CD4-positive, alpha-beta T cell (primary cell): ENCODE results near the gene MIAT. TPM values are rescaled to one million over a fixed set of nuclear protein-coding genes. Genes with fewer than 3 reads are reported as not detected.
A peak's percentile ranks its signal among the peaks of the same experiment; 100 is the strongest.

Source experiments
- ATAC-seq: fragments of 200-7000 bp; cut with Tn5 transposase; one replicate; pipeline ENCODE4 v1.10.0; 2022; ENCODE audit warnings: mild to moderate bottlenecking; ENCODE audit not compliant: poor library complexity
- CTCF ChIA-PET: fragments of 350-600 bp; sonication (Branson Sonifier 250); formaldehyde crosslinking; loops from one replicate; lab custom pipeline; 2021; ENCODE audit warnings: antibody characterized with exemption, inconsistent platforms; lab: Charles Lee
- POLR2A ChIA-PET: fragments of 350-600 bp; sonication (Branson Sonifier 250); formaldehyde crosslinking; loops from one replicate; lab custom pipeline; 2021; ENCODE audit warnings: antibody characterized with exemption, inconsistent platforms; lab: Charles Lee
- DNase-seq, 14 experiments: peaks; one replicate each; pipeline ENCODE4 v3.0.0-alpha.2; 2013 to 2020; ENCODE audit warnings: mixed read lengths in 2 of 14
- H3K27ac ChIP-seq, 2 donors: one replicate each; pipeline versions ENCODE4 v1.5.1 to v1.7.0; 2013; ENCODE audit warnings: low read length in 2 of 2, low read depth in 1 of 2, mild to moderate bottlenecking in 1 of 2
- H3K27me3 ChIP-seq, 2 experiments: 1 replicate in 1 of 2; 2 replicates in 1 of 2; pipeline versions ENCODE4 v1.6.1 to v1.7.0; 2013; ENCODE audit warnings: low read length in 2 of 2, control low read depth in 1 of 2, mild to moderate bottlenecking in 1 of 2, moderate library complexity in 1 of 2; ENCODE audit not compliant: insufficient read depth in 2 of 2, control insufficient read depth in 1 of 2
- H3K36me3 ChIP-seq: one replicate; pipeline ENCODE4 v1.6.1; 2013; ENCODE audit warnings: low read length, control low read depth; ENCODE audit not compliant: insufficient read depth
- H3K4me1 ChIP-seq: one replicate; pipeline ENCODE4 v1.6.1; 2013; ENCODE audit warnings: low read length, control low read depth; ENCODE audit not compliant: insufficient read depth
- H3K4me3 ChIP-seq: one replicate; pipeline ENCODE4 v1.5.1; 2013; ENCODE audit warnings: mild to moderate bottlenecking, low read length, moderate library complexity
- H3K9me3 ChIP-seq, 2 experiments: 1 replicate in 1 of 2; 2 replicates in 1 of 2; pipeline versions ENCODE4 v1.6.1 to v1.7.0; 2013; ENCODE audit warnings: low read length in 2 of 2, mild to moderate bottlenecking in 2 of 2, control low read depth in 1 of 2, moderate library complexity in 1 of 2; ENCODE audit not compliant: control insufficient read depth in 1 of 2, insufficient read depth in 1 of 2
- H3K27ac Mint-ChIP-seq: one replicate; pipeline ENCODE4 v1.8.0; 2020; ENCODE audit warnings: mixed read lengths
- H3K27me3 Mint-ChIP-seq: one replicate; pipeline ENCODE4 v1.8.0; 2021; ENCODE audit warnings: mixed read lengths
- H3K36me3 Mint-ChIP-seq: one replicate; pipeline ENCODE4 v1.8.0; 2021; ENCODE audit warnings: low read depth, mixed read lengths
- H3K4me1 Mint-ChIP-seq: one replicate; pipeline ENCODE4 v1.8.0; 2021; ENCODE audit warnings: low read depth, mixed read lengths
- H3K4me3 Mint-ChIP-seq: one replicate; pipeline ENCODE4 v1.8.0; 2020; ENCODE audit warnings: mild to moderate bottlenecking, mixed read lengths
- H3K9me3 Mint-ChIP-seq: one replicate; pipeline ENCODE4 v1.8.0; 2020; ENCODE audit warnings: mixed read lengths
- intact Hi-C, 2 experiments: fragments of 100-400 bp; cut with DNase I in 1 of 2; cut with micrococcal nuclease in 1 of 2; formaldehyde crosslinking; loops; one replicate each; pipeline versions ENCODE4 v1.15.1 to v1.9.0; 2023 to 2025; cut with DNase I, micrococcal nuclease
- total RNA-seq, 174 experiments: library from RNA in 2 of 174; stranded (reverse) in 2 of 174; gene quantifications; one replicate each; pipeline ENCODE4 v1.2.3 and lab custom pipeline; 2021 to 2026
- TF ChIP-seq, protein P1 (sequence below): fragments of 200-600 bp; IDR thresholded peaks from one replicate; pipeline ENCODE4 v1.8.0; 2022; ENCODE audit warnings: antibody characterized with exemption, mild to moderate bottlenecking

The MIAT gene
- total RNA-seq, 2 experiments from 2014 or later, result 26.8 to 27.2 TPM

- no peaks in the 10 kb centered on the region for H3K36me3 Mint-ChIP-seq
- Histone ChIP-seq H3K4me3 (no peak overlapping the region), H3K27me3 (no peaks in the 10 kb centered on the region), H3K4me1 (peaks cover 70% of the 10 kb centered on the region), H3K27ac (peak overlapping the region; percentile 45 to 77), H3K9me3 (no peaks in the 10 kb centered on the region), H3K36me3 (no peaks in the 10 kb centered on the region)
- no peaks in the 10 kb centered on the region for H3K27me3 Mint-ChIP-seq
- ChIA-PET CTCF (interaction anchor here (0.9 to 1.5 kb wide), 4 partner anchors 12 to 152 kb away, joined by 3 to 4 read pairs (median 4); no protein-coding TSS in a partner anchor), POLR2A (interaction anchor here (1.0 to 3.3 kb wide), 4 partner anchors 16 to 160 kb away, joined by 3 to 17 read pairs (median 3); partner anchors contain the start of genes HPS4 and SRRD)
- H3K4me1 Mint-ChIP-seq, result peaks cover 64% of the 10 kb centered on the region
- ATAC-seq (no peak), DNase-seq (peak in 2 of 14 experiments; percentile 36 to 42)
- no peak overlapping the region for H3K4me3 Mint-ChIP-seq
- TF ChIP-seq, protein P1, sequence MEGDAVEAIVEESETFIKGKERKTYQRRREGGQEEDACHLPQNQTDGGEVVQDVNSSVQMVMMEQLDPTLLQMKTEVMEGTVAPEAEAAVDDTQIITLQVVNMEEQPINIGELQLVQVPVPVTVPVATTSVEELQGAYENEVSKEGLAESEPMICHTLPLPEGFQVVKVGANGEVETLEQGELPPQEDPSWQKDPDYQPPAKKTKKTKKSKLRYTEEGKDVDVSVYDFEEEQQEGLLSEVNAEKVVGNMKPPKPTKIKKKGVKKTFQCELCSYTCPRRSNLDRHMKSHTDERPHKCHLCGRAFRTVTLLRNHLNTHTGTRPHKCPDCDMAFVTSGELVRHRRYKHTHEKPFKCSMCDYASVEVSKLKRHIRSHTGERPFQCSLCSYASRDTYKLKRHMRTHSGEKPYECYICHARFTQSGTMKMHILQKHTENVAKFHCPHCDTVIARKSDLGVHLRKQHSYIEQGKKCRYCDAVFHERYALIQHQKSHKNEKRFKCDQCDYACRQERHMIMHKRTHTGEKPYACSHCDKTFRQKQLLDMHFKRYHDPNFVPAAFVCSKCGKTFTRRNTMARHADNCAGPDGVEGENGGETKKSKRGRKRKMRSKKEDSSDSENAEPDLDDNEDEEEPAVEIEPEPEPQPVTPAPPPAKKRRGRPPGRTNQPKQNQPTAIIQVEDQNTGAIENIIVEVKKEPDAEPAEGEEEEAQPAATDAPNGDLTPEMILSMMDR, result no peak
- peak overlapping the region; percentile 76 for H3K27ac Mint-ChIP-seq
- intact Hi-C loops, result no loop called here
- no peaks in the 10 kb centered on the region for H3K9me3 Mint-ChIP-seq
These were observed 13.8 kb upstream of the MIAT start for GRCh38 chr22:26643418-26644100.

DNA sequence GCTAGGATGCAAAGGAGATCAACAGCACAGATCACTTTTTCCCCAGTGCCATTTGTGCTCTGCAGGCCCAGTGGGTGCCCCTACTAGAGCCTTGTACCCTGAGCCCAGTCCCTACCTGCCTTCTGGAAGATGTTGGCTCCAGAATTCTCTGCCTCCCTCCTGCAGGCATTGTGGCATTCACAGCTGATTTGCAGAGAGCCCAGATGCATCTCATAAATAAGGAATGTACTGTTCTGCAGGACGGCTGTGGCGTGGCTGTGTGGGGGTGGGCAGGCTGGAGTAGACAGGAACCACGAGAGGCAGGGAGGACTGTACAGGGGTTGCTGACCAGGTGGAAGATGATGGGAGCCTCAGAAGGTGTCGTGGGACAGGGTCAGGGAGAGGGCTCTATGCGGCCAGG, 11.2 kb upstream of the MIAT start:
- no peaks in the 10 kb centered on the region for H3K36me3 Mint-ChIP-seq
- intact Hi-C loops, result loop anchor here in 1 of 2 experiments (2.0 kb wide), 1 partner anchor 55 kb away; the partner anchor contains the start of gene TPST2
- H3K9me3 Mint-ChIP-seq, result no peaks in the 10 kb centered on the region
- ChIA-PET POLR2A (no interaction called here), CTCF (no interaction called here)
- no peaks in the 10 kb centered on the region for H3K36me3 ChIP-seq
- H3K4me1 Mint-ChIP-seq, result peaks cover 71% of the 10 kb centered on the region
- DNase-seq (no peak), ATAC-seq (no peak)
- no peaks in the 10 kb centered on the region for H3K27me3 Mint-ChIP-seq
- H3K4me3 ChIP-seq, result no peak overlapping the region
- H3K4me1 ChIP-seq, result peaks cover 78% of the 10 kb centered on the region
- no peak overlapping the region for H3K4me3 Mint-ChIP-seq
- TF ChIP-seq, protein P1, result no peak
- no peaks in the 10 kb centered on the region for H3K27me3 ChIP-seq
- H3K27ac ChIP-seq, result no peak overlapping the region
- no peaks in the 10 kb centered on the region for H3K9me3 ChIP-seq
- H3K27ac Mint-ChIP-seq, result no peak overlapping the region

GRCh38 chr22:26648011-26648497, 9.3 kb upstream of the MIAT start:
- POLR2A ChIA-PET, result interaction anchor here (1.3 kb wide), 1 partner anchor 25 kb away, joined by 4 read pairs; no protein-coding TSS in a partner anchor

More at GRCh38 chr22:26648011-26648497, 9.3 kb upstream of the MIAT start:
- no peaks in the 10 kb centered on the region for H3K27me3 Mint-ChIP-seq
- H3K27ac ChIP-seq, result no peak overlapping the region
- peak; percentile 64 for ATAC-seq
- no peak overlapping the region for H3K27ac Mint-ChIP-seq
- TF ChIP-seq, protein P1, result no peak
- CTCF ChIA-PET, result interaction anchor here (1.2 kb wide), 1 partner anchor 145 kb away, joined by 4 read pairs; no protein-coding TSS in a partner anchor
- intact Hi-C loops, result no loop called here
- H3K4me1 ChIP-seq, result peaks cover 59% of the 10 kb centered on the region
- no peaks in the 10 kb centered on the region for H3K36me3 Mint-ChIP-seq
- peak in 12 of 14 experiments; percentile 15 to 71 (median 54) for DNase-seq
- H3K36me3 ChIP-seq, result no peaks in the 10 kb centered on the region
- H3K4me3 ChIP-seq, result peak overlapping the region; percentile 30
- no peaks in the 10 kb centered on the region for H3K27me3 ChIP-seq
- peaks cover 54% of the 10 kb centered on the region for H3K4me1 Mint-ChIP-seq
- H3K9me3 ChIP-seq, result no peaks in the 10 kb centered on the region
- no peaks in the 10 kb centered on the region for H3K9me3 Mint-ChIP-seq
- H3K4me3 Mint-ChIP-seq, result peak overlapping the region; percentile 49
